ENCODE results near the gene DISP3. TPM values are rescaled to one million over a fixed set of nuclear protein-coding genes. Genes with fewer than 3 reads are reported as not detected.

The DISP3 gene
- total RNA-seq, 1 donor from 2014 or later, result 0.12 TPM

DNA sequence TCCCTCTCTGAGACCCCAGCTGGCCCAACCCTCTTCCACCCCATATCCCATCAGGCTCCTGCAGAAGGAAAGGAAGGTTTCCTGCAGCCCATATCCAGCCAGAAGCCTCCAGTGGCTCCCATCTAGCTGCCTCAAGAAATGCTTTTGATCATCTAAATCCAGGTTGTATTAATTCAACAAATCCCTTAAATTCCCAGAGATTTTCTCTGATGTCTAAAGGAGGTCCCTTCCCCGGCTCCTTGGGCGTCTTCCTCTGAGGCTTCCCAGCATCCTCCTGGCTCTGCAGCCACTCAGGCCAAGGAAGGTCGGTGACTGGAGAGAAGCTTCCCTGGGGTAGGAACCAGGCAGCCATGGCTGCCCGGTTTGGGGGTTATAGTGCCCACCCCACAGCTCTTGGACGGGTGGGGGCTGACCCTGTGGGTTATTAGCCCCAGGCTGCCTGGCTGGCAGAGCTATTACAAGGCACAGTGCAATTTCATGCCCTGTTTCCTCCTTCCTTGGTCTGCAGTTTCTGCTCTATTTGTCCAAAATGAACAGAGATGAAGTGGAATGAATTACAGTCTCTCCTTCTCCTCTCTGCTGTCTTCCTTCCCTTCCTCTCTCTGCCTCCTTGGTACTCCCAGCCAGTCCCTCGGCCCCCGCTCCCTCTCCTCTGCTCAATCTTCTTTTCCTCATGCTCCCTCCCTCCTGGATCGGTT, 34.8 kb upstream of the DISP3 start:
- no peak for DNase-seq
- TF ChIP-seq, protein P1, sequence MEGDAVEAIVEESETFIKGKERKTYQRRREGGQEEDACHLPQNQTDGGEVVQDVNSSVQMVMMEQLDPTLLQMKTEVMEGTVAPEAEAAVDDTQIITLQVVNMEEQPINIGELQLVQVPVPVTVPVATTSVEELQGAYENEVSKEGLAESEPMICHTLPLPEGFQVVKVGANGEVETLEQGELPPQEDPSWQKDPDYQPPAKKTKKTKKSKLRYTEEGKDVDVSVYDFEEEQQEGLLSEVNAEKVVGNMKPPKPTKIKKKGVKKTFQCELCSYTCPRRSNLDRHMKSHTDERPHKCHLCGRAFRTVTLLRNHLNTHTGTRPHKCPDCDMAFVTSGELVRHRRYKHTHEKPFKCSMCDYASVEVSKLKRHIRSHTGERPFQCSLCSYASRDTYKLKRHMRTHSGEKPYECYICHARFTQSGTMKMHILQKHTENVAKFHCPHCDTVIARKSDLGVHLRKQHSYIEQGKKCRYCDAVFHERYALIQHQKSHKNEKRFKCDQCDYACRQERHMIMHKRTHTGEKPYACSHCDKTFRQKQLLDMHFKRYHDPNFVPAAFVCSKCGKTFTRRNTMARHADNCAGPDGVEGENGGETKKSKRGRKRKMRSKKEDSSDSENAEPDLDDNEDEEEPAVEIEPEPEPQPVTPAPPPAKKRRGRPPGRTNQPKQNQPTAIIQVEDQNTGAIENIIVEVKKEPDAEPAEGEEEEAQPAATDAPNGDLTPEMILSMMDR (IDR thresholded peaks at IDR 0.05), result no peak
- no peaks in the 10 kb centered on the region for H3K36me3 ChIP-seq
- H3K4me3 ChIP-seq, result no peak overlapping the region
- ATAC-seq, result no peak
- intact Hi-C loops (cut with DNase I), result no loop called here
- no peaks in the 10 kb centered on the region for H3K4me1 ChIP-seq
- H3K27me3 ChIP-seq (ENCODE audit: low read depth), result peaks cover 5% of the 10 kb centered on the region
- H3K9me3 ChIP-seq, result no peaks in the 10 kb centered on the region
- H3K27ac ChIP-seq, result no peak overlapping the region

DNA sequence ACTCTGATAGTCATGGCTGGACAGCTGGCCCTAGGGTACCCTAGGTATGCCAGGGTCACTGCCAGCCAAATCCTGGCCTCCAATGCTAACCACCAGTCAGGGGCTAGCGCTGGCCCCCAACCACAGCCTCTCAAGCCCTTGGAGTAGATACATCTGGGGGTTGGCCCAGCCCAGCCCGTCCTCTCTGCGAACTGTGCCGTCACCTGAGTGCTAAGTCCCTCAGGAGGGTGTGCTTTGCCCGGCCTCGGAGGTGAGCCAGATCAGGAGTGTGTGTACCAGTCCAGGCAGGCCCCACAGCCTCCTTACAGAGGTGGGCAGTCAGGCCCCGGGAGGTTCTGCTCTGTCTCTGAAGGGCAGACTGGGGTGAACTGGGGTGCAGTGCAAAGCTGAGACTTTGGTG, 34.0 kb upstream of the DISP3 start:
- peaks cover 5% of the 10 kb centered on the region for H3K27me3 ChIP-seq (ENCODE audit: low read depth)
- no peak for ATAC-seq
- TF ChIP-seq, protein P1 (IDR thresholded peaks at IDR 0.05), result no peak

DNA sequence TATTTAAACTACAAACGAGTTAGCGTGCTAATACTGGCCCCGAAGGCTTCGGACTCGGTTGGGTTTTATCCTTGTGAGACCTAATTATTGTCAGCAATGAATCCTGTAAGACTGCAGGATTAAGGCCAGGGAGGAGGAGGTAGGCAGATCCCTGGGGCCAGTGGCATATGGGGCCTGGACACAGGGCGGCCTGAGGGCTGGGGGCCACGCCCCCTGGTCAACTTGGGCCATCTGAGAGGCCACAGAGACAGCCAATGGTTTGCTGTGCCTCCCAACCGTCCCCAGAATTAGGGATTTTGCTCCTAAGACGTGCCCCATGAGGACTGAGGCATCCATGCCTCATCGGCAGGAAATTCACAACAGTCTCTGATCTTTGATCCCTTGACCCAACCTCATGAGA, 31.1 kb upstream of the DISP3 start:
- no peak for DNase-seq
- Histone ChIP-seq H3K4me3 (no peak overlapping the region), H3K4me1 (no peaks in the 10 kb centered on the region), H3K27ac (no peak overlapping the region), H3K36me3 (no peaks in the 10 kb centered on the region), H3K27me3 (ENCODE audit: low read depth) (peaks cover 18% of the 10 kb centered on the region), H3K9me3 (no peaks in the 10 kb centered on the region)
- ATAC-seq, result no peak
- intact Hi-C loops (cut with DNase I), result no loop called here
- TF ChIP-seq, protein P1 (IDR thresholded peaks at IDR 0.05), result no peak

More for the DNA sequence above, 34.0 kb upstream of the DISP3 start:
- DNase-seq, result no peak
- Histone ChIP-seq H3K36me3 (no peaks in the 10 kb centered on the region), H3K9me3 (no peaks in the 10 kb centered on the region), H3K4me1 (no peaks in the 10 kb centered on the region), H3K27ac (no peak overlapping the region), H3K4me3 (no peak overlapping the region)
- intact Hi-C loops (cut with DNase I), result no loop called here

DNA sequence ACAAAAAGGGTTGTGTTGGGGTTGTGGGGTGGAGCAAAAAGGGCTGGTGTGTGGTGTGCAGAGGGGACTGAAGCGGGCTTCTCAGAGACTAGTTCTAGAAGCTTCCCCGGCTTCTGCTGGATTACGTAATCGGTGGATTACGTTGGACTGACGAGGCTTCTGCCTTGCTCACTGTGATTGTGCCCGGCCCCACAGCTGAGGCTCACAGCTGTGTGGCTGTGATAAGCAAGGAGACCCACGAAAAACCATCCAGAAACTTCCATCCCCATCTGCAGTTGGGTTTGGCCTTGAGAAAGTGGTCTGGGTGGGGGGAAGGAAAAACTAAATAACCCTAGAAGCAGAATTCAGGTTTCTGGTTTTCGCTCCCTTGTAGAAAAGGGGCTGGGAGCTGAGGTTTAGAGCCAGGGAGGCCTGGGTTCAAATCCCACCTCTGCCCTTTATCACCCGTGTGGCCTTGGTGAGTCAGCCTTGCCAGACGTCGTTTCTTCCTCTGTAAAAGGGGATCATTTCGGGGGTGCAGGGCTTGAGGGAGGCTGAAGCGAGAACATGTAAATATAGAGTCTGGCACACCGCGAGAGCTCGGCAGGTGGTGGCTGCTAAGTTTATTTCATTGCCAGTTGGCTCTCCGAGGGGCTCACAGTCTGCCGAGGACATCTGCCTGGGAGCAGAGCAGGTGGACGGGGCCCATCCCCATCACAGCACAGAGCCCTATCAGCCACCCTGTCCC, 30.4 kb upstream of the DISP3 start:
- intact Hi-C loops (cut with DNase I), result no loop called here
- Histone ChIP-seq H3K36me3 (no peaks in the 10 kb centered on the region), H3K4me3 (no peak overlapping the region), H3K4me1 (no peaks in the 10 kb centered on the region), H3K27me3 (ENCODE audit: low read depth) (peaks cover 25% of the 10 kb centered on the region), H3K9me3 (no peaks in the 10 kb centered on the region), H3K27ac (no peak overlapping the region)
- ATAC-seq (no peak), DNase-seq (no peak)
- TF ChIP-seq, protein P1 (IDR thresholded peaks at IDR 0.05), result no peak

DNA sequence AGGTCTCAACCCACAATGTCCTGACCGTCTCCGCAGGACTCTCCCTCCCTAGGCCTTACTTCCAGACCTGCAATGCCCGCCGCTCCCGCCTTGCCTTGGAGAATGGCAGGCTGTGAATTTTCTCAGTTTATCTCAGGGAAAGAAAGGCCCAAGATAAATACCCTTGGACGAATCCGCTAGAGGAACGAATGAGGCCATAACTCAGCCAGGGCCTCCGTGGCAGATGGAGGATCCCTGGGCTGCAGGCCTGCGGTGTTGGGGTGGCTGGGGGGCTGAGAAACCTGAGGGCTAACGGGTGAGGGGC, 29.9 kb upstream of the DISP3 start:
- H3K36me3 ChIP-seq, result no peaks in the 10 kb centered on the region
- intact Hi-C loops (cut with DNase I), result no loop called here
- no peak for DNase-seq
- no peak overlapping the region for H3K4me3 ChIP-seq
- ATAC-seq, result no peak
- H3K4me1 ChIP-seq, result no peaks in the 10 kb centered on the region
- peaks cover 29% of the 10 kb centered on the region for H3K27me3 ChIP-seq (ENCODE audit: low read depth)
- H3K9me3 ChIP-seq, result no peaks in the 10 kb centered on the region
- TF ChIP-seq, protein P1 (IDR thresholded peaks at IDR 0.05), result no peak
- no peak overlapping the region for H3K27ac ChIP-seq
